HG03039 (cell line): ENCODE results near the gene KCTD10.

Source experiments
- ATAC-seq: cut with Tn5 transposase; IDR thresholded peaks from one replicate; pipeline ENCODE4 v1.9.1; 2021; ENCODE audit warnings: mild to moderate bottlenecking, moderate library complexity; ENCODE audit not compliant: unreplicated experiment

The KCTD10 gene

DNA sequence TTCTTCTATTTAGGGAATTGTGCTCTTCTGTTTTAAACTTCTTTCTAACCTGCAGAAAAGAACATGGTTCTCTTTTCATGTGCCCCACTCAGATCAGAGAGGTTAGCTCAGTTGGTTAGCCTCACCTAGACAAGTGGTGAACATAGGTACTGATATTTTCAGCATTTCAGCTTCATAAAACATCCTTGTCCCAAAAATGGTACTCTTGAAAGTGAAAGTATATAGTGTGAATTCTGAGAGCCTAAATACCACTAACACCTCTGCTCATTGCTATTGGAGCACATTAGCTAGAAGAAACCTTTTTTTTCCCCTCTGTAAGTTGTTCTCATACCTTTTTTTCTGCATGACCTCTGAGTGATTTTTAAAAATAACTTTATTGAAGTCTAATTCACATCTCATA, 17.9 kb upstream of the KCTD10 start:
- ATAC-seq, result no peak

DNA sequence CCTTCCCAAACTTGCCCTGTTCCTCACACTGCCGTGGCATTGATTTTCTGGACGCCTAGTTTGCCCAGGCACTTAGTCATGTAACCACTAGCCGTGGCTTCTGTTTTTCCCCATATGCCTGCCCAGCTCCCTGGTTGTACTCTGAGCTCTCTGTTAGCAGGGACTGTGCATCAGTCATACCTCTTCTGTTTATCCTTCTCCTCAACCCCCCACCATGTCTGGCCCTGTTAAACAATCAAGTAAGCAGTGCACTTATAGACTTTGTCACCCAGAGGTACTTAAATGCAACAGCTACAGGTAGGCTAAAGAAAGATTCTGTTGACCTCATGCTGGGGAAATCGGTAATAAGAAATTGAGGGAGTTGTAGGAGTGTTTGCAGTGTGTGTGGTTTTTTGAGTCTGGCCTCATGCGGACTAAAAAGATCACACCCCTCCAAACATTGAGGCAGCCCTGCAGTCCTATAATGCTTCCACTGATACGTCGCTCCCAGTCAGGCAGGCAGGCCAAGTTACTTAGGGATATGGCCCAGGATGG, 17.3 kb upstream of the KCTD10 start:
- ATAC-seq, result no peak

DNA sequence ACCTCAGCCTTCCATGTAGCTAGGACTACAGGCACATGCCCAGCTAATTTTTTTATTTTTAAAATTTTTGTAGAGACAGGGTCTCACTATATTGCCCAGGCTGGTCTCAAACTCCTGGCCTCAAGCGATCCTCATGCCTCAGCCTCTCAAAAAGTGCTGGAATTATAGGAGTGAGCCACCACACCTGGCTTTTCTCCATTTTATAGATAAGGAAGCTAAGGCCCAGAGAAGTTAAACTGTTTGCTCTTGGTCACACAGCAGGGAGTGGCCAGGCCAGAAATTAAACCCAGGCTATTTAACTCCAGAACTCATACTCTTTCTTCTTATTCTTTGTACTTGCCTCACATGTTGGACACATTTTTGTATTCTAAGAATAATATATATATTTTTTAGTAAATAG, 16.8 kb upstream of the KCTD10 start:
- no peak for ATAC-seq

DNA sequence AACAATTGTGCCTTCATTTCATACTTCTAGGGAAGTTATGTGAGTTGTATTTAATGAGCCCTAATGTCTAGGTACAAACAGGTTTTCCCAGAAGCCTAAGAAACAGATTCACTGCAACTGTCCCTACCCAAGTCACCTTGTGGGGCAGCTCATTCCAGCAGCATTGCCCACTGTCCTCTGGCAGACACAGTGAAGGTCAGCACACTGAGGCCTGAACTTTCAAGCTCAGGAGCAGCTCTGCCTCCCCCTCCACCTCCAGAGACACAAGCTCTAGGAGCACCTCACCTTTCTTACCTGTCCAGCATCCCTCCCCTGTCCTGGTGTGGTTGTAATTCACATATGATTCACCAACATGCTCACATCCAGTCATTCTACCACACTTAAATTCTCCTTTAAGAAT, 16.0 kb upstream of the KCTD10 start:
- no peak for ATAC-seq

DNA sequence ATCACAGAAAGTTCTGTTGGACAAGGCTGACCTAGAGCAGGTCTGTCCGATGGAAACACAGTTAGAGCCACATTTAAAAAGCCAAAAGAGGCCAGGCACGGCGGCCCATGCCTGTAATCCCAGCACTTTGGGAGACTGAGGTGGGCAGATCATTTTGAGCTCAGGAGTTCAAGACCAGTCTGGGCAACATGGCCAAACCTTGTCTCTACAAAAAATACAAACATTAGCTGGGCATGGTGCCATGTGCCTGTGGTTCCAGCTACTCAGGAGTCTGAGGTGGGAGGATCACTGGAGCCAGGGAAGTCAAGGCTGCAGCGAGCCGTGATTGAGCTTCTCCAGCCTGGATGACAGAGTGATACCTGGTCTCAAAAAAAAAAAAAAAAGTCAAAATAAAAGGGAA, 15.3 kb upstream of the KCTD10 start:
- ATAC-seq, result no peak

DNA sequence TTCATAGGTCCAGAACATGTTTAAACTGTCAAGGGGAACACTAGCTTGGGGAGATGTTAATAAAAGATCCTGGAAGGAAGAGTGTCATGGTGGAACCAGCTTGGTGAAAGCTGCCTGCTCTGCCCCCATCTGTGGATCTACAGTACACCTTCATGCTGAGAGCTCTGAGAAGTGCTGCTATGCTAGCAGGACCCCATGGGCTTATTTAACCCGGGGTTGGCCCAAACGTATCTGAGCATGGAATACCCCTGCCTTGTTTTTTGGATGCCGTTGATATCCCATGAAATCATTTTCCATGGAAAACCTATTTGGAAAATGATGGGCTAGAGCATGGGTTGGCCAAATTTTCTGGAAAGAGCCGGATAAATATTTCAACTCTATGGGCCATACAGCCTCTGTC, 14.6 kb upstream of the KCTD10 start:
- ATAC-seq, result no peak

DNA sequence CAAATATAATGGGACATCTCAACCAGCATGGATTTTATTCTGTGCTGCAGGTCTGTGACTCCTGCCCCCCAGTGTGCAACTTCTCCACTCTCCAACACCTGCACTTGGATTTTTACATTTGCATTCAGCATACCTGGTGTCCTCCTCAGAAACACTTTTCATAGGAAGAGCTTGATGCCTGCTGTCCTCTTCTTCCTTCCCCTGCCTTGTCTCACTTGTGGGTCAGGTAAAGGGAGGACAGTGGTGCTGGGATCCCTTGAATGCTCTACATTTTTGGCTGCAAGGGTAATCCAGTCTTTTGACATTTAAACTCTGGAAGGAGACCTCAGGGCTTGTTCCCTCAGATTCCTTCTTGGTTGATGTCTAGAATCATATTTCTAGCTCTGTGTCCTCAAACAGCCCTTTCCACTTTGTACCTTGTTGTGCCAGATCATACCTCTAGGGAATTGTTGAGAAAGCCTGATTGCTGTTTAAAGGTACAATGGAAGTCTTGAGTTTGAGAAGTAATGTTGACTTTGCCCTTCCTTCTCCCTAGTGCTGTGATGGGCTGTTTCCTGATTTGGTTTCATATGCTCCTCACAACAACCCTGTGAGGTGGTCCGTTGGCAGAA, 13.0 kb upstream of the KCTD10 start:
- no peak for ATAC-seq

DNA sequence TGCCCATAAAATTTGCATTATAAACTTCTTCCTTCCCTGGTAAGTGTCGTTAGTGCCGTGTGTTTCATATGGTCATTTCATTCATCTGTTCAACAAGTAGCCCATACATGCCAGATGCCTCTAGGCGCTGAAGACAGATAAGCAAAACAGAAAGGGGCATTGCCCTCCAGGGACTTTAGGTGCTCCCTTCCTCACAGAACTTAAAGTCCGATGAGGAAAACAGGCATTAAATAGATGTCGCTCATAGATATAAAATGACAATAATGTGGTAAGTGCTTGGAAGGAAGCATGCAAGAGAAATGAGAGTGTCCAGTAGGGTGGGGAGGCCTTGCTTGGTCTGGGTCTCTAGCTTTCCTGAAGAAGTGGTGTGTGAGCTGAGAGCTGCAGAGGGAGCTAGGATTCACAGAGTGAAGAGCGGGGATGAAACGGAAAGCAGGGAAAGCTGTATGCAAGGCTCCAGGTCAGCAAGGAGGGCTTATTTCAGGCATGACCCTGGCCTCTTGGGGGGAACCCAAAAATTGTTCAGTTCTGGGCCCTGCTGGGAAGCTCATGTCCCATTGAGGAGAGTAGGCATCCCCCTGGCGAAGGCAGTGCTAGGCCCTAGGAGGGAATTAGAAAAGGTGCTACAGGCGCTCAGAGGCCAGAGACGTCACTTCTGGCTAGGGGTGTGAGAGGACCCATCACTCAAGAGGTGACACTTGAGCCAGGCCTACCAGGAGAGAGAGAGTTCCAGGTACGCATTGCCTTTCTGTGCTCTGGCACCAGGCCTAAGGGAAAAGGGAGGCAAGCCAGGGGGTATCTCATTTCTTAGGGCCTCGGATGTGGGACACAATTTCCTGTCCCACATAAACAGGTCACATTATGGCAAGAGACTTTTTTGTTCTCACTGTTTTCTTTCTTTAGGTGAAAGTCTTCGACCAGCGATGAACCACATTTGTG, 12.2 kb upstream of the KCTD10 start:
- ATAC-seq, result no peak

DNA sequence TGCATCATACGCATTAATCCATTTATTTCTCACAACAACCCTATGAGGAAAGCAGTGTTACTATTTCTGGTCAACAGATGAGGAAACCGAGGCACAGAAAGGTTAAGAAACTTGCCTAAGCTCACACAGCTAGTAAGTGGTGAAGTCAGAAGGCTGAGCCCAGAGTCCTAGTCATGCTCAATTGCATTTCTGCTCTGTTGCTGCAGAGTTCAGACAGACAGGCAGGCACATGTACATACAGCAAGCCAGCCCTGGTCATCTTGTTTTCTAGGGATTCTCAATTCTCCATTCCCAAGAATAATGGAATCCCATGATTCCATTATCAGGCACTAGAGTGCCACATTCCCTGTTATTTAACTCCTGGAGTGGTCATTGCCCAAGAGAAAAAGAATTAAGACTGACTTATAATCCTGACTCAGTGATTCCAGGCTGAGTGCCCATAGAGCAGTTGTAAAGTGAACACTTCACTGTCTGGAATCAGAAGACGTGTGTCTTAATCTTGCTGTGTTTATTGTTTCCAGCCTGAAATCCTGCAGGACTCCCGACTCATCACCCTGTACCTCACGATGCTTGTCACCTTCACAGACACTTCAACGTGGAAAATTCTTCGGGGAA, 11.1 kb upstream of the KCTD10 start:
- no peak for ATAC-seq

DNA sequence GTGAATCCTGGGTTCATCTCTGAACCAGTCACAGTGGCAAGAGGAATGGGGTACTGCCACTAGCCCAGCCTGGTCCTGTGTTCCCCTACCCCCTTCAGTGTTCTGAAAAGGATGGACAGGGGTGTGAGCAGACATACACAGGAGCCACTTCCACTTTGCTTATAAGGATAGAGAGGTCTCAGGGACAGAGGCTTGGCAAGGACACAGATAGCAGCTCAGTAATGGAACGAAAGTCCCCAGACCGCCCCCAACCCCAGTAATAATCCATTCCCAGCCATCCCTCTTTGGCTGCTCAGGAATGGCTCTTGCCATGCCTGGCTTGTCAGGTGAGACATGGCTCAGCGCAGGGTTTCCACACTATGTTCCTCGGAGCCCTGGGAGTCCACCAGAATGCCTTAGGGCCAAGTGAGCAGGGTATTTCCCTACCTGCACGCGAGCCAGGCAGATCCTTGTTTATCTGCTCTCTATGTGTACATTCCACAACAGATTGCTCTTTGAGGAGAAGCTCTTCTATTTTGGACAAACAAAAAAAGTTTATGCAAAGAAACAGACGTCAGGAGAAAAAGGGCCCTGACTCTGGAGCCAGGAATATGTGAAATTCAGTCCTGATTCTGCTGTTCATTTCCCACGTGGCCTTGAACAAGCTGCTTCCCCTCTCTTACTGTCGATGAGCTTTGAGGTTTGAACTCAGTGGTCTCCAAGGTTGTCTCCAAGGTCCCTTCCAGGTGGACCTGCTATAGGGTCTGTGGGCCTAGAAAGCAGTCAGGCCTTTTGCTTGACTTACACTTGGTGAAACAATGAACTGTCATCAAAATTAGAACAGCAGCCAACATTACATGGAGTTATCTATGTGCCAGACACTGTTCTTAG, 10.3 kb upstream of the KCTD10 start:
- ATAC-seq, result no peak

DNA sequence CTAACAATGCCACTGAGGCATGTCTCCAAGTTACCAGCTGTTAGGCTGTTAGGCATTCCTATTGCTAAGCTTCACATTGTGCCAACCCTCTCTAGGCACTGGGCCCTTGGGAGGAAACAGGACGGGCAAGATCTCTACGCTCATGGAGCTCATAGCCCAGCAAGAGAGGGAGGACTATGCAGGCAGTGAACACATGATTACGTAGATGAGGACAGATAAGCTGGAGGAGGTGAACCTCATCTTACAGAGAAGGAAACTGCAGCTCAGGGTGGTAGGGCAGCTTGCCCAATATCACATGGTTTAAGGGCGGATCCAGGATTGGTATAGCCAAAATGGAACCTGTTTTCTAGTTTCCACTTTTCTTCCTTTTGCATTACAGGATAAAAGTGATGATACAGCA, 8.1 kb upstream of the KCTD10 start:
- ATAC-seq, result no peak

DNA sequence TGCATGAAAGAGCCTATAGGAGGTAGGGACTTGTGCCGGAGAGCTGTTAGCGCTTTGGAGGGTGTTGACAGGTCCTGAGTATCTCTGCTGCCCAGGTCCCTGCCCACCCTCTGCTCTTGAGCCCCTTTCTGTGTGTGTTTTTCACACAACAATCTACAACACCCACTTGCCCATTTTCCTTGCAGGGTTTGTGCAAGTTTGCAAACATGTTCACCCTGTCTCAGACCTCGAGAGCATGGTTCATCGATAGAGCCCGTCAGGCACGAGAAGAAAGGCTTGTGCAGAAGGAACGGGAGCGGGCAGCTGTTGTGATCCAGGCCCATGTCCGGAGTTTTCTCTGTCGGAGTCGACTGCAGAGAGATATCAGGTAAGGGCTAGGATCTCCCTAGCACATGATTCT, 6.2 kb upstream of the KCTD10 start:
- no peak for ATAC-seq

DNA sequence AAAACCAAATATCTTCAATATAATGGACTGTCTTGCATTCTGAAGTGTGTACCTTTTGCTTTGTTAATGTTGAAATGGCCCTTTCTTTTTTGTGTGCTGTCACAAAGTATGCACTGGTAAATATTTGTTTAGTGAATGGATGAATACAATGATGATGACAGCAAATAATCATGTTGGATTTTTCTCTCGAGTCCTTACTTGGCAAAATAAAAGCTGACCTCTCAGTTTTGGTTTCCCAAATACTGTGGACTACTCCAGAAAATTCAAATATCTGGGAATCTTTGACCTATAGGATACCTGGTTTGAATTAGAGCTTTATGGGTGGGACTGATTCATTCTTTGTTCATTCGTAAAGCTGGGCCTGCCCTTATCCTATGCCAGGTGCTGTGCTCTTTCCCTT, 5.8 kb upstream of the KCTD10 start:
- no peak for ATAC-seq

DNA sequence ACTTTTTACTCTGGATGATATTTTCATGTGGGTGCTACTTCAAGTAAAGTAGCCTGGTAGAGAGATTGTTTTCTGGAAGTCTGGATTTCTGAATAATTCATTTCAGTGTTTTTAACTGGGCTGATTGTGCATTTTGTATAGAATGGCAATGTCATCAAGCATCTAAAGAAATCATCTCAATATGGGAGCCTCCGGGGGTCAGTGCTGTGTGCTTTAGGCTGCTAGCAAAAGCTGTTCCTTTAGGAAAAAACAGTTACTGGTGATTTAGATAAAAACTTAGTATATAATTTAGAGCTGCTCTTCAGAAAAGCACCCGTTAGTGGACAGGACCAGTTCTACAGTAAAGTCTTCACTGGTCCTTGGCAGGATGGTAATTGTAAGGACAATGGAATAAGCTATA, 5.4 kb upstream of the KCTD10 start:
- ATAC-seq, result no peak

DNA sequence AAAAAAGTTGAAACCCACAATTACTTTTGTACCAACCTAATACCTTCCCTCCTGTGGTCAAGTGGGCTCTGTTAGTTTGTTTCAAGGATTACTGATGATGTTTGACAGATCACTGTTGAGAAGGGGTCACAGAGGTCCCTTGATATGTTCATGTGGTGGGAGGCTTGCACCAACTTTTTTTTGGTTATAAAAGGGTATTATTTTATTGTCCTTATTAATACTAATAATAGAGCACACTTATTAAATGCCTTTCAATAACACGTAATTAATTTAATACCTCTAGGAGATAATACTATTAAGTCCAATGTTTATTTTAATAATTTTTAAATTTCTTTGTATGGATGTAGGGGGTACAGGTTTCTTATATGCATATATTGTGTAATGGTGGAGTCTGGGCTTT, 4.8 kb upstream of the KCTD10 start:
- ATAC-seq, result no peak

DNA sequence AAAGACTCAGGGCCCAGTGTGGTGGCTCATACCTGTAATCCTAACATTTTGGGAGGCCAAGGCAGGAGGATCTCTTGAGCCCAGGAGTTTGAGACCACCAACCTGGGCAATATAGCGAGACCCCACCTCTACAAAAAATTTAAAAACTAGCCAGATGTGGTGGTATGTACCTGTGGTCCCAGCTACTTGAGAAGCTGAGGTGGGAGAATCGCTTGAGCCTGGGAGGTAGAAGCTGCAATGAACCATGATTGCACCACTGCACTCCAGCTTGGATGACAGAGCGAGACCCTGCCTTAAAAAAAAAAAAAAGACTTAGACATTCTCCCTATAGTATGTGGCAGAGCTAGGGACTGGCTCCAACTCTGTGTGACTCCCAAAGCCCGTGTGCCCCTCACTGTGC, 3.3 kb upstream of the KCTD10 start:
- no peak for ATAC-seq

DNA sequence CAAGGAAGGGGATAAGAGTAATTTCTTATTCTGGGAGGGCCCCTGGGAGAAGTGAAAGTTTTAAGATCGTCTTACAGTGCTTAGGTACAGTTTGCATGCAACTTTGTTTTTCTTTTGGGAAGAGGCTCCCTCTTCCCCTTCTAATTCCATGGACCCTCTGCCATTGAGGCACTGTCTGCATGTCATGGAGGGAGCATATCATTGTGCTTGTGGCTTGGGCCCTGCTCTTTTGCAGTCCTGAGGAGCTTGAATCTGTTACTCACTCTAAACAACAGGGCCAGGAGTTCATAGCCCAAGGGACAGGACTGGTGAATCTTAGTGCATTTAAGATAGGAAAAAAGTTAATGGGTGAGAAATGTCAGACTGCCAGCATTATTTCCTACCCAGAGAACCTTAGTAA, 2.7 kb upstream of the KCTD10 start:
- ATAC-seq, result no peak

DNA sequence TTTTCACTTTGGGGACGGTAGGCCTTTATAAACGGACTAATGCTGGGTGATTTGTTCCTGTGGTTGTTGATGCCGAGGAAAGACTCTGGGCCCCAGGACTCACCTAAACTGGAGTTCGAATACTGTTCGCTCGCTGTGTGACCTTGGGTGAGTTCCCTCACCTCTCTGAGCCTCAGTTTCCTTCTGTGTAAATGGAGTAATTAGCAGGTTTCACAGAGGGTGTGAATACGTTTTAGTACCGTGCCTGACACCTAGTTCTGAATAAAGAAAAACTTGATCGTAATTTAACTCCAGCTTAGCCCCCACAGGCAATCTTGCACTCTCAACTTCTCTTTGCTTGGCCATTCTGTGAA, 839 bp upstream of the KCTD10 start:
- no peak for ATAC-seq

DNA sequence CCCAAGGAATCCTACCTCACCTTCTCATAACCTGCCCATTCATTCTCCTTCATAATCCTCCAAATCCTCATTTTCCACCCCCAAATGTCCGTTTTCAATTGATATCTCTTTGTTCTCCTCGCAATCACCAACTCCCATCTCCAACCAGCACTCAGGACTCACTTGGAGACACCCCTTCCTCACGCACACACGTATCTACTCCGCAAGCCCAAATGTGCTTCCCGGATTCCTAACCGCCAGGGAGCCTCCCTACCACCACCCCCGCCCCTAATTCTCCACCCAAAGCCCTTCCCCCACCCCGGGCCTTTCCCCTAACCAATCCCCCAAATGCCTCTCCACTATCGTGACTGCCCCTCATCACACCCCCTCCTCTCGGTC, 304 bp downstream of the KCTD10 start:
- ATAC-seq, result no peak

DNA sequence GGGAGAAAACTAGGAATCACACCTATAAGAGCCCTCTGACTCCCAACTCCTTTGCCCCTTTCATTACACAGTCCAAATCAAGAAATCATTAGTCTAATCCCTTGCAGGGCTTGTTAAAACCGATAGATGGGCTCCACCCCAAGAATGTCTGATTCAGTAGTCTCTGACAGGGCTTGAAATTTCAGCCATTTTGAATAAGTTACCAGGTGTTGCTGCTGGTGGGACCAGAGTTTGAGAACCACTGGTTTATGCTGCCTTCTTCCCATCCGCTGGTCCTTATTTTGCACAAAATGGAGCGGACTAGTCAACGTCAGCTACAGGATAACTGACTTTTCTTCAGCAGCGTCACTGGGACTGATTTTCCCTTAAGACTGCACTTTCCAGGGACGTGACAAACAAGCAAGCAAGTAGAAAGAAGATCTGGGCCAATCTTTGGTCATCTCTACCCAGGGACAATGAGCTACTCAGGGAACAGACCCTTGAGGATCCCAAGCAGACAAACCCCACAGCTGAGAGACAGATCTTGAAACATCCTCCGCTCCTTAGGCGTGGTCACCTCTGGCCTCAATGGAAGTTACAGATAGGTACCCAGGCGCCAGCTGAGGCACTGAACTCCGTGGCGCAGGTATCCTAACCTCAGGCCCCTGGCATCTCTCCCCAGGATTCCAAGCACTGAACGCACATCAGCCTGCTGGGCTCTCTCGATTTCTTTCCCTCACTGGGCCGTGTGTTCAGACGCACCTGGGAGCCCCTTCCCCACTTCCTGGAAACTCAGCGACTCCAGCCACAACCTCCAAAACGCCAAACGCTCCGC, 900 bp downstream of the KCTD10 start:
- no peak for ATAC-seq
